Activated CD4-positive, alpha-beta memory T cell treated with anti-CD3 and anti-CD28 coated beads, Interleukin-2, amount 10 ng/mL, durations not matched to agents 7 days and 5 days (primary cell): ENCODE results near the gene DNASE1L3. TPM values are rescaled to one million over a fixed set of nuclear protein-coding genes. Genes with fewer than 3 reads are reported as not detected.

ENCODE experiments used
- CTCF ChIA-PET: fragments of 350-600 bp; sonication (Branson Sonifier 250); formaldehyde crosslinking; loops from one replicate; lab custom pipeline; 2021; ENCODE audit warnings: antibody characterized with exemption, inconsistent platforms; lab: Charles Lee
- POLR2A ChIA-PET: fragments of 350-600 bp; sonication (Branson Sonifier 250); formaldehyde crosslinking; loops from one replicate; lab custom pipeline; 2021; ENCODE audit warnings: antibody characterized with exemption; lab: Charles Lee
- DNase-seq: peaks from one replicate; pipeline ENCODE4 v3.0.0-alpha.2; 2020
- H3K27ac Mint-ChIP-seq: one replicate; pipeline ENCODE4 v1.8.0; 2021; ENCODE audit warnings: mild to moderate bottlenecking, mixed read lengths
- H3K27me3 Mint-ChIP-seq: one replicate; pipeline ENCODE4 v1.8.0; 2021; ENCODE audit warnings: mixed read lengths
- H3K36me3 Mint-ChIP-seq: one replicate; pipeline ENCODE4 v1.8.0; 2021; ENCODE audit warnings: low read depth, mixed read lengths
- H3K4me1 Mint-ChIP-seq: one replicate; pipeline ENCODE4 v1.8.0; 2021; ENCODE audit warnings: mixed read lengths
- H3K4me3 Mint-ChIP-seq: one replicate; pipeline ENCODE4 v1.8.0; 2021; ENCODE audit warnings: mild to moderate bottlenecking, mixed read lengths
- H3K9me3 Mint-ChIP-seq: one replicate; pipeline ENCODE4 v1.8.0; 2021; ENCODE audit warnings: mixed read lengths
- total RNA-seq, 2 experiments: library from RNA; stranded (reverse); gene quantifications; one replicate each; pipeline ENCODE4 v1.2.3, GENCODE V29; 2021

The DNASE1L3 gene
- total RNA-seq, 2 experiments from 2014 or later, result not detected

DNA sequence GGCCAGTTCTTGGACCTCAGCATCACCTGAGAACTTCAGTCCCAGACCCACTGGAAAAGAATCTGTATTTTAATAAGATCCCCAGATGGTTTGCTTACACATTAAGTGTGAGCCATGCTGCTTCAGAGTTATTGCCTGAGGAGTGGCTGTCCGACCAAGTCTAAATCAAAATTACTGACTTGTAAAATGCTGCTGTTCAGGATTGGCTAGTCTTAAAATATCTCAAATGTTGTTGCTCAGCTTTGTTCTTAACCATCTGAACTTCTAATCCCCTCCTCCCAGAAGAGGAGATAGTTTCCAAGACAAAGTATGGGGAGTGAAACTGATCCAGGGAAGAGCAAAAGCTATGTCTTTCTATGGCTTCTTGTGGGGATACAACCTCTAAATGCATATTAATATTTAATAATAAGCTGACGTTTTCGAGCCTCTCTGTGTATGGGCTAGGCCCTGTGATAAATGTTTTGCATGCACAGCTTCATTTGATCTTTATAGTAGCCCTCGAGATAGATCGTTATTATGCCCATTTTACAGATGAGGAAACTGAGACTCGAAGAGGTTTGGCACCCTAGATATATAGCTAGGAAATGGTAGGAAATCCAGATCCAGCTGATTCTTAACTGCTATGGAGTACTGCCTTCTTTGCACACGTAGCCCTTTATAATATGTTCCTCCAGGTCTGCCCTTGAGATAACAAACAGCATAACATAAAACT lies 52.2 kb downstream of the DNASE1L3 start:
- Mint-ChIP-seq H3K27me3 (no peaks in the 10 kb centered on the region), H3K4me1 (peaks cover 12% of the 10 kb centered on the region), H3K27ac (no peak overlapping the region), H3K4me3 (no peak overlapping the region), H3K36me3 (peaks cover 21% of the 10 kb centered on the region), H3K9me3 (no peaks in the 10 kb centered on the region)
- ChIA-PET POLR2A (interaction anchor here (1.4 kb wide), 1 partner anchor 150 kb away, joined by 3 read pairs; the partner anchor contains the start of gene FLNB), CTCF (interaction anchor here (1.0 to 1.7 kb wide), 3 partner anchors 8 to 151 kb away, joined by 3 to 10 read pairs (median 4); no protein-coding TSS in a partner anchor)
- DNase-seq, result no peak

GRCh38 chr3:58157700-58158099 lies 53.1 kb downstream of the DNASE1L3 start:
- H3K36me3 Mint-ChIP-seq, result peaks cover 16% of the 10 kb centered on the region
- H3K27me3 Mint-ChIP-seq, result no peaks in the 10 kb centered on the region
- DNase-seq, result no peak
- H3K4me1 Mint-ChIP-seq, result peaks cover 12% of the 10 kb centered on the region
- ChIA-PET POLR2A (no interaction called here), CTCF (interaction anchor here (1.0 to 1.7 kb wide), 3 partner anchors 9 to 150 kb away, joined by 3 to 10 read pairs (median 3); no protein-coding TSS in a partner anchor)
- no peaks in the 10 kb centered on the region for H3K9me3 Mint-ChIP-seq
- H3K4me3 Mint-ChIP-seq, result no peak overlapping the region
- no peak overlapping the region for H3K27ac Mint-ChIP-seq

DNA sequence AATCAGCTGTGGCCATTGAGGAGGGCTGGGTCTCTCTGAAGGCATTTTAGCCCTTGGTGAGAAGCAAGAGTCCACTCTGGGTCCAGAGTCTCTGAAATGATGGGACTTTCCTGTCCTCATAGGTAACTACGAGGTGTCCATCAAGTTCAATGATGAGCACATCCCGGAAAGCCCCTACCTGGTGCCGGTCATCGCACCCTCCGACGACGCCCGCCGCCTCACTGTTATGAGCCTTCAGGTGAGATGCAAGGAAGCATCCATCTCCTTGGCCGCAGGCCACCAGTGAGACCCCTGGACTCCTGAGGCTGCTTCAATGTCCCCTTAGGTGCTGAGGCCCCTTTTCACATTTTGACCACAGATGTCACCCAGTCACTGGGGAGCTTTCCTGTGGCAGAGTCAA lies 54.9 kb downstream of the DNASE1L3 start:
- Mint-ChIP-seq H3K27ac (no peak overlapping the region), H3K27me3 (no peaks in the 10 kb centered on the region), H3K9me3 (no peaks in the 10 kb centered on the region), H3K4me1 (peaks cover under 1% of the 10 kb centered on the region), H3K36me3 (peaks cover 14% of the 10 kb centered on the region), H3K4me3 (no peak overlapping the region)
- no peak for DNase-seq
- ChIA-PET POLR2A (no interaction called here), CTCF (no interaction called here)

GRCh38 chr3:58154626-58155449 lies 55.9 kb downstream of the DNASE1L3 start:
- Mint-ChIP-seq H3K9me3 (no peaks in the 10 kb centered on the region), H3K4me1 (no peaks in the 10 kb centered on the region), H3K27ac (no peak overlapping the region), H3K4me3 (no peak overlapping the region), H3K36me3 (peaks cover 15% of the 10 kb centered on the region), H3K27me3 (no peaks in the 10 kb centered on the region)
- no peak for DNase-seq
- ChIA-PET POLR2A (no interaction called here), CTCF (interaction anchor here (0.7 to 1.1 kb wide), 3 partner anchors 12 to 151 kb away, joined by 3 read pairs; partner anchors contain the start of genes HTD2 and RPP14)

DNA sequence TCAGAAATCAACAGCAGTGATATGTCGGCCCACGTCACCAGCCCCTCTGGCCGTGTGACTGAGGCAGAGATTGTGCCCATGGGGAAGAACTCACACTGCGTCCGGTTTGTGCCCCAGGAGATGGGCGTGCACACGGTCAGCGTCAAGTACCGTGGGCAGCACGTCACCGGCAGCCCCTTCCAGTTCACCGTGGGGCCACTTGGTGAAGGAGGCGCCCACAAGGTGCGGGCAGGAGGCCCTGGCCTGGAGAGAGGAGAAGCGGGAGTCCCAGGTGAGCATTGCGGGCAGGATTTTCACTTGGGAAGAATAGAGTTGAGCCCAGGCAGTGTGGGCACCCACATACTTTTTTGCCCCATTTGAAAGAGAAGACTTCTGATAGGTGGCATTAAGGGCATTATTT lies 57.4 kb downstream of the DNASE1L3 start:
- Mint-ChIP-seq H3K36me3 (peaks cover 29% of the 10 kb centered on the region), H3K4me1 (no peaks in the 10 kb centered on the region), H3K27me3 (no peaks in the 10 kb centered on the region), H3K4me3 (no peak overlapping the region), H3K9me3 (no peaks in the 10 kb centered on the region), H3K27ac (no peak overlapping the region)
- CTCF ChIA-PET, result interaction anchor here (1.1 kb wide), 1 partner anchor 153 kb away, joined by 3 read pairs; the partner anchor contains the start of genes HTD2 and RPP14
- POLR2A ChIA-PET, result no interaction called here
- DNase-seq, result no peak

DNA sequence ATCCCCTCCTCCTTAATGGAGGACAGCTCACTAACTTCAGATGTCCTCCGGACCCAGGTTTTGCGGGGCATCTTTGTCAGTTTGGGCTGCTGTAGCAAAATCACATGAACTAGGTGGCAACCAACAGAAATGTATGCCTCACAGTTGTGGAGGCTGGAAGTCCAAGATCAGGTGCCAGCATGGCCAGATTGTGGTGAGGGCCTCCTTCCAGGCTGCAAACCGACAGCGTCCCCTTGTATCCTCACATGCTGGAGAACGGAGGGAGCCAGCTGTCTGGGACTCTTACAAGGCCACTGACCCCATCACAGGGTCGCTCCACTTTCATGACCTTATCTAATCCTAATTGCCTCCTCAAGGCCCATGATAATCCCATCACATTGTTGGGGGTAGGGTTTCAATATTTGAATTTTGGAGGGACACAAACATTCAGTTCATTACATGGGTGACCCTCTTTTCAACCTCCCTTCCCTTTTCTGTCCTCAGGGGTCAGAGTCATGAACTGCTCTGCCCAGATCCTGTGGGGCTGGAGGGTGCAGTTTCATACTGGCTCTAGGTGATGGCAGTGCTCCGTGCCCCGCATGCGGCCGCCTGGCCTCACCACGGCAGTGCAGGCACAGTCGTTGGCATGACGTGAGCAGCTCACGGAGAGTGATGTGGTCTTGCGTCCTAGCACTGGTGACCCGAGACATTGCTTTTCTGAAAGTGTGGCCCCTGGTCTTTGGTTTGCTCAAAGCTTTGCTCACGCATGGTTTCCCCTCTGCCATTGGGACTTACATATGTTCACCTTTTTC lies 58.4 kb downstream of the DNASE1L3 start:
- peaks cover 33% of the 10 kb centered on the region for H3K36me3 Mint-ChIP-seq
- H3K27me3 Mint-ChIP-seq, result no peaks in the 10 kb centered on the region
- POLR2A ChIA-PET, result no interaction called here
- H3K9me3 Mint-ChIP-seq, result no peaks in the 10 kb centered on the region
- no peak overlapping the region for H3K4me3 Mint-ChIP-seq
- CTCF ChIA-PET, result no interaction called here
- H3K4me1 Mint-ChIP-seq, result no peaks in the 10 kb centered on the region
- no peak for DNase-seq
- no peak overlapping the region for H3K27ac Mint-ChIP-seq

GRCh38 chr3:58151637-58152036 lies 59.1 kb downstream of the DNASE1L3 start:
- Mint-ChIP-seq H3K4me3 (no peak overlapping the region), H3K27ac (no peak overlapping the region), H3K9me3 (no peaks in the 10 kb centered on the region), H3K4me1 (no peaks in the 10 kb centered on the region), H3K27me3 (no peaks in the 10 kb centered on the region), H3K36me3 (peaks cover 34% of the 10 kb centered on the region)
- ChIA-PET POLR2A (no interaction called here), CTCF (interaction anchor here (0.7 kb wide), 1 partner anchor 15 kb away, joined by 3 read pairs; no protein-coding TSS in a partner anchor)
- DNase-seq, result no peak

- no peaks in the 10 kb centered on the region for H3K9me3 Mint-ChIP-seq
- no peak for DNase-seq
- ChIA-PET CTCF (no interaction called here), POLR2A (no interaction called here)
- no peak overlapping the region for H3K4me3 Mint-ChIP-seq
- H3K27me3 Mint-ChIP-seq, result no peaks in the 10 kb centered on the region
- no peaks in the 10 kb centered on the region for H3K4me1 Mint-ChIP-seq
- peaks cover 34% of the 10 kb centered on the region for H3K36me3 Mint-ChIP-seq
- H3K27ac Mint-ChIP-seq, result no peak overlapping the region
These were observed 60.0 kb downstream of the DNASE1L3 start for GRCh38 chr3:58150810-58151199.

DNA sequence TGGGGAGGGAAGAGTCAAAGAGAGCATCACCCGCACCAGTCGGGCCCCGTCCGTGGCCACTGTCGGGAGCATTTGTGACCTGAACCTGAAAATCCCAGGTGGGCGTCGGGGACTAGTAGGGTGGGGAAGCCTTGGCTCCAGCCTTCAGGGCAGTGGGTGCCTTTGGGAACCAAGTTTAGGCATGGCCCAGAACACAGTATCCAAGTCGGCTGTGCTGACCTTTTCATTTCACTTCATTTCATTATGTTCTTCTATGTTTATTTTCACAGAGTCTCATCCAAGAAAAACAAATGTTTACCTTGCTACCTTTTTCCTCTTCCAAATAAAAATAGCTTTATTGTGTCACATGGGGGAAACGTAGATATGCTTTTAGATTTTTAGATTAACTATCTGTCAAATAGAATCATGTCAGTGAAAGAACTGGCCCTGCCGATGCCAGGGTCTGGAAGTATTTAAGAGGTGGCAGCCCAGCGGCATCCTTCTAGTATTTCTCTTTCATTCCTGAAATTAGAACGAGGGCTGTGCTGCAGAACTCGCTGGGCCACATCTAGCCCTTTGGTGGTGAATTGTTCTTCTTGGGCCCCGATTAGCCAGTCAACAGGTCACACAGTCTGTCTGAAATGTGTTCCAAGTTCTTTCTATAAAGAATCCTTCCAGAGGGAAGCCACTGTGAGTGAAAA lies 60.5 kb downstream of the DNASE1L3 start:
- Mint-ChIP-seq H3K36me3 (peaks cover 34% of the 10 kb centered on the region), H3K27me3 (no peaks in the 10 kb centered on the region), H3K9me3 (no peaks in the 10 kb centered on the region), H3K4me1 (no peaks in the 10 kb centered on the region), H3K27ac (no peak overlapping the region), H3K4me3 (no peak overlapping the region)
- ChIA-PET CTCF (no interaction called here), POLR2A (no interaction called here)
- DNase-seq, result no peak

DNA sequence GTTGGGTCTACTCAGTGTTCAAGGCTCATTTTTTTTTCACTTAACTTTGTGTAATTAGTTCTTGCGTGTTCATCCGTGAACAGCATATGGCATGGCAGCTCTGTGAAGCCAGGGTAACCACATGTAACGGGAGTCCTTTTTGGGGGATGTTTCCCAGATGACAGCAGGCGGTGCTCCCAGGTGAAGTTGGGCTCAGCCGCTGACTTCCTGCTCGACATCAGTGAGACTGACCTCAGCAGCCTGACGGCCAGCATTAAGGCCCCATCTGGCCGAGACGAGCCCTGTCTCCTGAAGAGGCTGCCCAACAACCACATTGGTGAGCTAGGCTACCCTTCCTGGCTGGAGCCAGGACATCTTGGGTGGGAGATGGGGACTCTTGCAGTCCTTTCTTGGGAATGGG lies 62.7 kb downstream of the DNASE1L3 start:
- ChIA-PET CTCF (no interaction called here), POLR2A (no interaction called here)

DNA sequence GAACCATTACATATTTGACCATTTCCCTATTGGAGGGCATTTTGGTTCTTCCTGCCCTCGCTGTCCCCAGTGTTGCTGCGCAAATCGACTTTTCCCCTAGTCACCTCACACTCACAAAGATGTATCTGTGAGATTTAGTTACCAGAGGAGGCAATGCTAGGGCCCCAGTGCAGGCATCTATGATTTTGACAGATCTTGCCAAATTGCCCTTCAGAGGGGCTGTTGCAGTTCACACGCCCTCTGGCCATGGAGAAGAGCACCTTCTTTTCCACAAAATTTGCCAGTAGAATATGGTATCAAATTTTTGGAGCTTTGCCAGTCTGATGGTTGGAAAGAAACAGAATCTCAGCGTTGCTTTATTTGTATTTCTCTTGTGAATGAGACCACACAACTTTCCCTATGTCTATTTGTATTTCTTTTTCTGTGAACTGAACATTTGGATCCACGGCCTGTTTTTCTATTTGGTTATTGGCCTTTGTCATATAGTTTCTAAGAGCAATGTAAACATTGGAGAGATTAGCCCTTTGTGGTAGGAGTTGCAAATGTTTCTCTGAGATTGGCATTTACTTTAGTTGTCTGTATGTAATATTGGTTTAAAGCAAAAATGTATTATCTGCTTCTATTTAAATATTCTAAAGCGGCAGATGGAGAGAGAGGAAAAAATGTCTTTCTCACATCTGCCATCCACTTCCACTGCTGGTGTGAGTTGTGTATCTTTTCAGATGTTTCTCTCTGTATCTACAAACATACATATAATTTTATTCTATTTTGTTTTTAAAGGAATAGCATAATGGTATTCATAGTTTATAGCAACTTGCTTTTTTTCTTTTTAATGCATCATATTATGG lies 66.1 kb downstream of the DNASE1L3 start:
- no peak overlapping the region for H3K27ac Mint-ChIP-seq
- H3K4me3 Mint-ChIP-seq, result no peak overlapping the region
- DNase-seq, result no peak
- peaks cover 33% of the 10 kb centered on the region for H3K36me3 Mint-ChIP-seq
- H3K27me3 Mint-ChIP-seq, result no peaks in the 10 kb centered on the region
- ChIA-PET CTCF (no interaction called here), POLR2A (no interaction called here)
- H3K9me3 Mint-ChIP-seq, result no peaks in the 10 kb centered on the region
- no peaks in the 10 kb centered on the region for H3K4me1 Mint-ChIP-seq

More for the DNA sequence above, 62.7 kb downstream of the DNASE1L3 start:
- H3K27ac Mint-ChIP-seq, result no peak overlapping the region
- no peaks in the 10 kb centered on the region for H3K9me3 Mint-ChIP-seq
- H3K36me3 Mint-ChIP-seq, result peaks cover 35% of the 10 kb centered on the region
- no peaks in the 10 kb centered on the region for H3K27me3 Mint-ChIP-seq
- no peak overlapping the region for H3K4me3 Mint-ChIP-seq
- no peaks in the 10 kb centered on the region for H3K4me1 Mint-ChIP-seq
- DNase-seq, result no peak
